Spleen (tissue), 7 donors: ENCODE results near the gene MECP2.

Experiments
- CTCF ChIP-seq, 11 experiments: fragments of 200-600 bp in 7 of 11; fragments of 450-650 bp in 4 of 11; sonication (generic) in 4 of 11; IDR thresholded peaks in 8 of 11; conservative IDR thresholded peaks in 3 of 11; 1 replicate in 7 of 11; 2 replicates in 4 of 11; pipeline versions ENCODE4 v1.4.0 to v1.8.0; 2016 to 2021; ENCODE audit warnings: antibody characterized with exemption in 11 of 11, inconsistent platforms in 4 of 11, mild to moderate bottlenecking in 1 of 11
- POLR2A ChIP-seq, 3 donors: fragments of 450-650 bp; IDR thresholded peaks; one replicate each; pipeline ENCODE4 v1.5.1; 2017; ENCODE audit warnings: antibody characterized with exemption in 3 of 3, mild to moderate bottlenecking in 1 of 3
- donor health status: DM: no; HTN: no; CAD: no; lungs with moderate emphysema.
- donor health status: DM: no; HTN: no; CAD: no.
- donor health status: DM: no; HTN: no; CAD: no.

- no peak for TF ChIP-seq POLR2A (IDR thresholded peaks at IDR 0.05)
- no peak for TF ChIP-seq CTCF (IDR thresholded peaks at IDR 0.05 in 8 of 11, conservative IDR thresholded peaks at IDR 0.05 in 3 of 11)
Measured at GRCh38 chrX:154140742-154141141, 43.2 kb upstream of the MECP2 start.
